K562 (cell line): ENCODE data around the gene UBE2J2. TPM values are rescaled to one million over a fixed set of nuclear protein-coding genes. Genes with fewer than 3 reads are reported as not detected.

Experiments used
- HNRNPLL ChIP-seq: fragments of 200-400 bp; formaldehyde crosslinking; IDR thresholded peaks from 2 replicates; pipeline ENCODE4 v1.6.1; 2017; ENCODE audit warnings: low read length, low read depth, mild to moderate bottlenecking; ENCODE audit not compliant: poor library complexity, severe bottlenecking
- NCOA4 ChIP-seq: fragments of 450-650 bp; IDR thresholded peaks from 2 replicates; pipeline ENCODE4 v1.6.1; 2018; ENCODE audit warnings: mild to moderate bottlenecking; ENCODE audit not compliant: partially characterized antibody
- POLR2G ChIP-seq: fragments of 200-400 bp; formaldehyde crosslinking; IDR thresholded peaks from 2 replicates; pipeline ENCODE4 v1.6.1; 2017; ENCODE audit warnings: low read depth, mild to moderate bottlenecking, antibody characterized with exemption, low read length, moderate library complexity
- RAD21 ChIP-seq, 2 experiments: fragments of 250-450 bp in 1 of 2; fragments of 450-650 bp in 1 of 2; sonication (Bioruptor Pico) in 1 of 2; formaldehyde crosslinking in 1 of 2; IDR thresholded peaks in 1 of 2; conservative IDR thresholded peaks in 1 of 2; 2 replicates each; pipeline versions ENCODE4 v1.4.0 to v1.8.0; 2020 to 2022; ENCODE audit warnings: mild to moderate bottlenecking in 2 of 2, moderate library complexity in 1 of 2
- RBFOX2 ChIP-seq: fragments of 200-400 bp; formaldehyde crosslinking; IDR thresholded peaks from 2 replicates; pipeline ENCODE4 v1.6.1; 2017; ENCODE audit warnings: low read depth, mild to moderate bottlenecking, low read length, moderate library complexity
- SUPT5H ChIP-seq: fragments of 450-650 bp; IDR thresholded peaks from 2 replicates; pipeline ENCODE4 v1.6.1; 2016
- U2AF2 ChIP-seq: fragments of 200-400 bp; formaldehyde crosslinking; optimal IDR thresholded peaks from 2 replicates; pipeline ENCODE3; 2017; ENCODE audit warnings: low read depth, mild to moderate bottlenecking, low read length
- ZNF274 ChIP-seq: IDR thresholded peaks from 2 replicates; pipeline ENCODE4 v1.6.1; 2011; ENCODE audit warnings: low read depth, mild to moderate bottlenecking, low read length, moderate library complexity, borderline replicate concordance
- ZNF668 ChIP-seq: fragments of 250-450 bp; sonication (Bioruptor Pico); IDR thresholded peaks from 2 replicates; pipeline ENCODE4 v1.8.0; 2022; ENCODE audit warnings: mild to moderate bottlenecking, inconsistent platforms
- ZNF764 ChIP-seq: fragments of 250-450 bp; sonication (Bioruptor Pico); IDR thresholded peaks from 2 replicates; pipeline ENCODE4 v1.4.0; 2020; ENCODE audit warnings: low read depth, mild to moderate bottlenecking, moderate library complexity
- polyA plus RNA-seq, 8 experiments: library from polyadenylated mRNA; depleted of rRNA in 4 of 8; stranded (reverse) in 5 of 8; unstranded in 3 of 8; fragments of >200 nt; fragmentation: Nextera tagmentation in 2 of 8; fragmentation: Illumina TruSeq in 1 of 8; extraction: Ambion mirVana in 2 of 8; extraction: Trizol in 1 of 8; gene quantifications; 2 replicates each; pipeline versions ENCODE4 v1.2.1 to v1.2.3, GENCODE V29; 2011 to 2014; ENCODE audit warnings: inconsistent platforms in 1 of 8, missing spikeins in 1 of 8
- total RNA-seq, 7 experiments: library from RNA; depleted of rRNA in 6 of 7; stranded (reverse); fragments of >200 nt in 6 of 7; fragmentation: Illumina TruSeq in 2 of 7; extraction: Trizol in 2 of 7; gene quantifications; 2 replicates each; pipeline versions ENCODE4 v1.2.1 to v1.2.3, GENCODE V29; 2011 to 2021; ENCODE audit warnings: low replicate concordance in 1 of 7
- TF ChIP-seq, protein P1 (sequence below), 2 experiments: IDR thresholded peaks in 1 of 2; conservative IDR thresholded peaks in 1 of 2; 2 replicates each; pipeline ENCODE4 v1.6.1; 2016; ENCODE audit warnings: low read depth in 2 of 2, mild to moderate bottlenecking in 1 of 2, missing compliant biosample characterization in 1 of 2, missing genetic modification characterization in 1 of 2, moderate library complexity in 1 of 2
- TF ChIP-seq, protein P2 (sequence below): sonication (generic); formaldehyde crosslinking; IDR thresholded peaks from 2 replicates; pipeline ENCODE4 v1.9.0; 2022; ENCODE audit warnings: mild to moderate bottlenecking, missing genetic modification reagents
- TF ChIP-seq, protein P3 (sequence below): sonication (generic); formaldehyde crosslinking; IDR thresholded peaks from 2 replicates; pipeline ENCODE4 v1.8.1; 2023; ENCODE audit warnings: mild to moderate bottlenecking, missing genetic modification reagents
- TF ChIP-seq, protein P4 (sequence below): fragments of 250-450 bp; sonication (Bioruptor Pico); IDR thresholded peaks from 2 replicates; pipeline ENCODE4 v1.8.0; 2022; ENCODE audit warnings: inconsistent platforms, mild to moderate bottlenecking, moderate library complexity, borderline replicate concordance
- TF ChIP-seq, protein P5 (sequence below): fragments of 450-650 bp; formaldehyde crosslinking; IDR thresholded peaks from 2 replicates; pipeline ENCODE4 v1.4.0; 2022; ENCODE audit warnings: mild to moderate bottlenecking, moderate library complexity
- TF ChIP-seq, protein P6 (sequence below): fragments of 200-800 bp; sonication (Bioruptor generic); IDR thresholded peaks from 2 replicates; pipeline ENCODE4 v1.6.1; 2017; ENCODE audit warnings: missing genetic modification characterization, missing compliant biosample characterization

UBE2J2 gene
- total and polyA plus RNA-seq, 9 of the 15 experiments (the other 6 are each of a cell fraction or from before 2014, with no cell fraction given), result 0.93 to 112 (median 75.5) TPM

DNA sequence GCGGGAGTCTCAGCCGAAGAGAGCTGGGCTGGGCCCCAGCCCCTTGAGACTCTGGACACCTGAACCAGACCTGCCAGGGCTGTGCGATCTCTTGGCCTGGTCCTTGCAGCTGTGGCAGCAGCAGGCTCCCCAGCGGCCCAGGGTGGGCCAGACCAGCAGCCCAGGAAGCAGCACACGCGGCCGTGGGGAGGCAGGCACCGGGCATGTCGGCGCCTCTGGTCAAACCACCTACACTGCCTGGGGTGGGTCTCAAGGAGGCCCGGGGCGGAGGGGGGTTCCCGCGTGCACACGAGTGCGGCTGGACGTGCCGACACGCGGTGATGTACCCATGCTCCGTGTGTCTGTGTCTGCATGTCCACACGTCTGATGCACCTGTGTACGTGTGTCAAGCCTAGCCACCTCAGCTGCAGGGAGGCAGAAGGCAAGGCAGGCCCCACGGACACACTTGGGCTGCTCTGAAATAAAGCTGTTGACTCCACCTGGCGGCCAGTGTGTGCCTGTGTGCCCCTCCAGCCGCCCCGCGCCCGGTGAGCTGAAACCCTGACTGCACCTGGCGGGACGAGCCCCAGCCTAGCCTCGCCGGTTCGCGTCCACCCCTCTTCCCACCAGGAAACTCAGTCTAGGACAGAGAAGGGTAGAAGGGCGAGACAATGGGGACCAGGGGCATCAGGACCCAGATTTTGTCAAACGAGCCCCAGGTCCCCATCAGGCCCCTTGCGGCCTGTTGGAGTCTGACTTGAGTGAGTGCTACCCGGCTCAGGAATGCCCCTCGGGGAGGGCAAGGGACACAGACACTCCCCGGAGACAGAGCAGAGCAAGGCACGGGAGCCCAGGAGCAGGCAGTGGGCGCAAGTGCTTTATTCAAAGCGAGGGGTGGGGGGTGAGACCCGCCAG lies 18.1 kb upstream of the UBE2J2 start (continued):
- TF ChIP-seq, protein P1, sequence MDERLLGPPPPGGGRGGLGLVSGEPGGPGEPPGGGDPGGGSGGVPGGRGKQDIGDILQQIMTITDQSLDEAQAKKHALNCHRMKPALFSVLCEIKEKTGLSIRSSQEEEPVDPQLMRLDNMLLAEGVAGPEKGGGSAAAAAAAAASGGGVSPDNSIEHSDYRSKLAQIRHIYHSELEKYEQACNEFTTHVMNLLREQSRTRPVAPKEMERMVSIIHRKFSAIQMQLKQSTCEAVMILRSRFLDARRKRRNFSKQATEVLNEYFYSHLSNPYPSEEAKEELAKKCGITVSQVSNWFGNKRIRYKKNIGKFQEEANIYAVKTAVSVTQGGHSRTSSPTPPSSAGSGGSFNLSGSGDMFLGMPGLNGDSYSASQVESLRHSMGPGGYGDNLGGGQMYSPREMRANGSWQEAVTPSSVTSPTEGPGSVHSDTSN (CRISPR knock-in tag; IDR thresholded peaks at IDR 0.05; ENCODE audit: low read depth), result no peak
- TF ChIP-seq, protein P1 (tag; conservative IDR thresholded peaks at IDR 0.05; ENCODE audit: low read depth), result no peak
- TF ChIP-seq RBFOX2 (0 out of 2 replicates have a peak, but pooled peaks have one; percentile 14), ZNF764 (CRISPR knock-in tag) (no peak), SUPT5H (no peak), NCOA4 (no peak), ZNF274 (no peak), U2AF2 (no peak), HNRNPLL (no peak), RAD21 (CRISPR knock-in tag; conservative IDR thresholded peaks at IDR 0.05 in 1 of 2, IDR thresholded peaks at IDR 0.05 in 1 of 2) (peak in 1 of 2 experiments; percentile 83; a peak in 2 of 4 replicates), ZNF668 (CRISPR knock-in tag) (no peak), POLR2G (peak; percentile 72)
- TF ChIP-seq, protein P2, sequence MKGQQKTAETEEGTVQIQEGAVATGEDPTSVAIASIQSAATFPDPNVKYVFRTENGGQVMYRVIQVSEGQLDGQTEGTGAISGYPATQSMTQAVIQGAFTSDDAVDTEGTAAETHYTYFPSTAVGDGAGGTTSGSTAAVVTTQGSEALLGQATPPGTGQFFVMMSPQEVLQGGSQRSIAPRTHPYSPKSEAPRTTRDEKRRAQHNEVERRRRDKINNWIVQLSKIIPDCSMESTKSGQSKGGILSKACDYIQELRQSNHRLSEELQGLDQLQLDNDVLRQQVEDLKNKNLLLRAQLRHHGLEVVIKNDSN, result peak; percentile 24; the same call in 1 of the 2 replicates
- TF ChIP-seq, protein P3, sequence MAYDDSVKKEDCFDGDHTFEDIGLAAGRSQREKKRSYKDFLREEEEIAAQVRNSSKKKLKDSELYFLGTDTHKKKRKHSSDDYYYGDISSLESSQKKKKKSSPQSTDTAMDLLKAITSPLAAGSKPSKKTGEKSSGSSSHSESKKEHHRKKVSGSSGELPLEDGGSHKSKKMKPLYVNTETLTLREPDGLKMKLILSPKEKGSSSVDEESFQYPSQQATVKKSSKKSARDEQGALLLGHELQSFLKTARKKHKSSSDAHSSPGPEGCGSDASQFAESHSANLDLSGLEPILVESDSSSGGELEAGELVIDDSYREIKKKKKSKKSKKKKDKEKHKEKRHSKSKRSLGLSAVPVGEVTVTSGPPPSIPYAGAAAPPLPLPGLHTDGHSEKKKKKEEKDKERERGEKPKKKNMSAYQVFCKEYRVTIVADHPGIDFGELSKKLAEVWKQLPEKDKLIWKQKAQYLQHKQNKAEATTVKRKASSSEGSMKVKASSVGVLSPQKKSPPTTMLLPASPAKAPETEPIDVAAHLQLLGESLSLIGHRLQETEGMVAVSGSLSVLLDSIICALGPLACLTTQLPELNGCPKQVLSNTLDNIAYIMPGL (CRISPR knock-in tag), result no peak
- TF ChIP-seq, protein P4, sequence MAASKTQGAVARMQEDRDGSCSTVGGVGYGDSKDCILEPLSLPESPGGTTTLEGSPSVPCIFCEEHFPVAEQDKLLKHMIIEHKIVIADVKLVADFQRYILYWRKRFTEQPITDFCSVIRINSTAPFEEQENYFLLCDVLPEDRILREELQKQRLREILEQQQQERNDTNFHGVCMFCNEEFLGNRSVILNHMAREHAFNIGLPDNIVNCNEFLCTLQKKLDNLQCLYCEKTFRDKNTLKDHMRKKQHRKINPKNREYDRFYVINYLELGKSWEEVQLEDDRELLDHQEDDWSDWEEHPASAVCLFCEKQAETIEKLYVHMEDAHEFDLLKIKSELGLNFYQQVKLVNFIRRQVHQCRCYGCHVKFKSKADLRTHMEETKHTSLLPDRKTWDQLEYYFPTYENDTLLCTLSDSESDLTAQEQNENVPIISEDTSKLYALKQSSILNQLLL (CRISPR knock-in tag), result no peak
- TF ChIP-seq, protein P5, sequence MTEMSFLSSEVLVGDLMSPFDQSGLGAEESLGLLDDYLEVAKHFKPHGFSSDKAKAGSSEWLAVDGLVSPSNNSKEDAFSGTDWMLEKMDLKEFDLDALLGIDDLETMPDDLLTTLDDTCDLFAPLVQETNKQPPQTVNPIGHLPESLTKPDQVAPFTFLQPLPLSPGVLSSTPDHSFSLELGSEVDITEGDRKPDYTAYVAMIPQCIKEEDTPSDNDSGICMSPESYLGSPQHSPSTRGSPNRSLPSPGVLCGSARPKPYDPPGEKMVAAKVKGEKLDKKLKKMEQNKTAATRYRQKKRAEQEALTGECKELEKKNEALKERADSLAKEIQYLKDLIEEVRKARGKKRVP (CRISPR knock-in tag), result no peak
- TF ChIP-seq, protein P6, sequence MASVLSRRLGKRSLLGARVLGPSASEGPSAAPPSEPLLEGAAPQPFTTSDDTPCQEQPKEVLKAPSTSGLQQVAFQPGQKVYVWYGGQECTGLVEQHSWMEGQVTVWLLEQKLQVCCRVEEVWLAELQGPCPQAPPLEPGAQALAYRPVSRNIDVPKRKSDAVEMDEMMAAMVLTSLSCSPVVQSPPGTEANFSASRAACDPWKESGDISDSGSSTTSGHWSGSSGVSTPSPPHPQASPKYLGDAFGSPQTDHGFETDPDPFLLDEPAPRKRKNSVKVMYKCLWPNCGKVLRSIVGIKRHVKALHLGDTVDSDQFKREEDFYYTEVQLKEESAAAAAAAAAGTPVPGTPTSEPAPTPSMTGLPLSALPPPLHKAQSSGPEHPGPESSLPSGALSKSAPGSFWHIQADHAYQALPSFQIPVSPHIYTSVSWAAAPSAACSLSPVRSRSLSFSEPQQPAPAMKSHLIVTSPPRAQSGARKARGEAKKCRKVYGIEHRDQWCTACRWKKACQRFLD, result no peak
